NCI-H2171 treated with DMSO at 0.1 percent for 48 hours (cell line): ENCODE results near the gene ZFAND3.
"Not testable (repeated sequence)": the region's sequence is repeated elsewhere in the genome, so short reads cannot be mapped to it uniquely, and the experiment has no call there.

Source experiments
- DNase-seq: peaks from one replicate; lab custom pipeline; 2025; lab: John Stamatoyannopoulos, UW

ZFAND3 gene

DNA sequence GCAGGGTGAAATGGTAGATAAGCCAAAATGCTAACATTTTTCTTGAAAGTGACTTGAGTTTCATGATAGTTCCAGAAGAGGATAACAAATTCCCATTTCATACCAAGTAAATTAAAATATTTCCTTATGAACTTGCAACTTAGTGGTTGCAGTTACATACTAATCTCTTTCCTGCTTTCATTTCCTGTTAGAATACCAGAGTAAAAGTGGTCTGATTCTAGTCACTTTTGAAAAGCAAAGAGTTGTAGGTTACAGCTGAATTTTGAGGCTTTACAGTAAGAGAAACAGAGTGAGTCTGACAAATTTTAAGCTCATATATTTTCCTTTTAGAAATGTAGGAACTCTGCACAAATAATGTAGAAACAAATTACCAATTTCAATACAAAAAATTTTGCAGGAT, 117.4 kb downstream of the ZFAND3 start:
- DNase-seq, result no peak

DNA sequence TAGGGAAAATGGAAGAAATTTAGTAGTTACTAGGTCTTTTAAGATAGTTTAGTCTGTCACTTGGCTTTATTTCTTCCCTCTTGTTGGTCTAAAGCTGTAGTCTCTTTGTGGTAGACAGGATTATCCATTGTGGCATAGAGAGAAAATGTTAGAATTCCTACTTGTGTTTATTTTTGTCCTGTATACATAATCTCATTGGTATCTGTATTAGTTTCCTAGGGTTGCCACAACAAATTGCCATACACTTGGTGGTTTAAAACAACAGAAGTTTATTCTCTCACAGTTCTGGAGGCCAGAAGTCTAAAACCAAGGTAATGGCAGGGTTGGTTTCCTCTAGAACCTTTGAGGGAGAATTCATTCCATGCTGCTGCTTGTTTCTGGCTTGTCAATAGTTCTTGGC, 119.4 kb downstream of the ZFAND3 start:
- no peak for DNase-seq

DNA sequence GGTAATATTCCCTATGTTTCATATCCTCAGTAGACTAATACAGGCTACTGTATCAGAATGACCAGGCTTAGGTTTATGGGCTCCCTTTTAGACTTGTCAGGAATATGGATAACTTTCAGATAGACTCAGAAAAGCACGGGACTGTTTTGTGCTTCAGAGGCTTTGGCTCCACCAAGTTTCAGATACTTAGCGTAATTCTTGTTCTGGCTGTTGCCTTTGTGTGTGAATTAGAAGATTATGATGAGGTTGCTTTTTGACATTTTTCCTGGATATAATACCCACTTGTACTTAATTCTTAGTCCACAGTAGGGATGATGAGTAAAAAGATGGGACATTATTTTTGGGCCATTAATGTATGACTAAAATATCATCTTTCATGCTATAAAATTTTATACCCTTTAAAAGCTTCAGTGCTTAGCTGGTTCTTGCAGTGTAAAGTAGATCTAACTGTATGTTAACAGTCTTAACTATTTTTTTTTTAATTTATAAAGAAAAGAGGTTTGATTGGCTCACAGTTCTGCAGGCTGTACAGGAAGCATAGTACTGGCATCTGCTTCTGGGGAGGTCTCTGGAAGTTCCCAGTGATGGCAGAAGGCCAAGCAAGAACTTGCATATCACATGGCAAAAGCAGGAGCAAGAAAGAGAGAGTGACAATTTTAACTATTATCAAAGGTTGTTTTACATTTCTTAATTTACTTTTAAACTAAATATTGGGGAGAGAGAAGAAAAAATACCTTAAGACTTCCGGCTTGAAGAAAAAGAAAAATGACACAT, 120.7 kb downstream of the ZFAND3 start:
- DNase-seq, result peak; percentile 42

DNA sequence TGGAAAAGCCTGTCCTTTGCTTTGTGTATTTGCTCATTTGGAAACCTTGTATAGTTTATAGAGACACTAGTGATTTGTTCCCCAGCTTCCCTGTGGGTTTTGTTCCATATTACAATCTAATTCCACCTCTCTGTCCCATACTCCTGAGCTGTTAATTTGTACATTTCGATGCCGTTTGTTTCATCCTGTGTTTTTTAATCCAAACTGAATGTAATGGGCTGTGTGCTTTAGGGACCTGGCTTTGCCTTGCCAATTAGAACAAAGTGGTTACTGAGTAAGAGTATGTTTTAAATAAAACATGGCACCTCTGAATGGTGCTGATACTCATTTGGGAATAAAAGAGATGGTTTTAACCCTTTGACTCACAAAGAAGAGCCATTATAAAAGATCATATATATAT, 122.3 kb downstream of the ZFAND3 start:
- DNase-seq, result no peak

DNA sequence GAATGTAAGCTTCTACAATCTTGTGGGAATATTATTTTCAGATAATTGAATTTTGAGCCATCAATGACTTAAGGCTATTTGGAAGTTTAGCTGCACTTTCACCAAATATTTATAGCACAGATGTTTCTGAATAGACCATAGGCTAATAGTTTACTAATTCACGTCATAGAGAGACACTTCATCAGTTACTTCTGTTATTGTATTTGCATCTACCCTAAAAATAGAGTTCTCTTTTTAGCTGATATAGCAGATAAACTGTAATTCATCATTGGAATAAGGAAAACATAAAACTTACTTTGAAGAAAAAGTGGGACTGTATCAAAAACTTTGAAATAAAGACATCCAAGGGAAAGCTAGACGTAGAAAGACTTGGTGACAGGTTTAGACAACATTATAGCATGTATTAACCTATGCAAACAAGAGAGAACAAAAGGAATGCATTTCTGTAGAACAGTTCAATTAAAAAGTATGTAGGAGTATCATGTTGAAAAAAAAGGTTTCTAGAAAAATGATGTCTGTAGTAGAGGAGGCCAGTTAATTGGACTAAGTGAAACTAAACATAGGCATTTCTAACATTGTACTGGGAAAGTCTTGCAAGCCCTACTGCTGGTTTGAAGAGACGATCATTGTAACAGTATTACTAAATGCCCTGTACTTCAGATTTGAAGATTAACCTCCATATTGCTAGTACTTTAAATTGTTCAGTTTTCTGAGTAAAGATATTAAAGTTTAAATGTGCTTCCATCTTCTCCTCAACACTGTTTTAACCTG, 123.3 kb downstream of the ZFAND3 start:
- no peak for DNase-seq

DNA sequence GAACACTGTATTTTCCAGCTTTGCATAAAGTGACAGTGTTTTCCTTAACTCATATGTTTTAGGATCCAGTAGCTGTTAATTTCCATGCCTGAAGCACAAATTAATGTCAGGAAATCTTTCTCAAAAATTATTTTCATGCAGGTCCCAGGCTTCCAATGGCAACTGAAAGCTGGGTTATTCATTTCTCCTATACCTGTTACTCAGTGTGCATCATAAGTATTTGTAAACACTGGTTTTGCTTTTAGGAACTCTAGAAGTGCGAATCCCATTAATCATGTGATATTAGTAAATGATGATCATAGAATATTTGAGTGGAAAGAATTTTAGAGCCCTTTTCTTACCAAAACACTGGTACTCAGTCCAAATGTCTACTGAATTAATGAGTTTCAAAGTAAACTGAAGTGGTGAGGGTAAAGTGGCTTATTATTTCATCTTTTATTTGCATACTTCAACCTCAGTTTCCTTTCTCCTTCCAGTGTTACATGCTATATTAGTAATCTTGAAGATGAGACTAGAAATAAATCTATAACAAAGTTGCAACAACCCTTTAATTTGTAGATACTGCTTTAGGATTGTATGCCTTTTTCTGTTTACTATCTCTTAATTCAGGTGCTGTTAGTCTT, 124.0 kb downstream of the ZFAND3 start:
- no peak for DNase-seq

DNA sequence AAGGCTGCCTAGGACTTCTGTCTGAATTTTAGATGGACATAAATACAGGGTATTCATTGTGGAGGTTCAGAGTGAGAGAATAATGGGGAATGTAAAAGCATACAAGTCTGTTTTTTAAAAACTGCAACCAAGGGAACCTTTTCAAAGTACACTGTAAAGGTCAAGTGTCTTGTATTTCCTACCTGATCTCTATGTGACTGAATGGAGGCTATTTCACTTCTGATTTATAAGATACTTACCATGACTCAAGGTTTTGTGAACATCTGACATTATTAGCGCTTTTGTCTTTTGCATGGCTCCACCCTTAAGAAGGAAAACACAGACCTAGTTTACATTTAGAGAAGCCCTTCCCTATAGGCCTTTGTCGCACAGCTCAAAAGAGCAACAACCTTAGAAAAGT, 126.5 kb downstream of the ZFAND3 start:
- DNase-seq, result no peak

DNA sequence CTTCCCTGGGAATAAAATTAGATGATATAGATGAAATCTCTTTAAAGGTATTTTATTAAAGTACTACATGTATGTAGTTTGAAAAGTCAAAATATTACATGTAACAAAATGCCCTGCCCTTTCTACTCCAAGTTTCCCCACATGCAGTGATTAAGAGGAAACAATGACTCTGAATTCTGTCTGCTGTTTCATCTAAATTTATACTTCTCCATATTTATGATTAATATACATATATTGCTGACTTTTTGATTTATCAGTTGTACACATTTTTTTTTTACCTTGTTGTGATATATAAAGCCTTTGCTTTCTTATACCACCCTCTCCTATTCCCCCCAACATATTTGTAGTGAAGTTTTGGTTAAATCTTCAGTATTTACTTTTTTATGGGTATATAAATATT, 127.9 kb downstream of the ZFAND3 start:
- no peak for DNase-seq

DNA sequence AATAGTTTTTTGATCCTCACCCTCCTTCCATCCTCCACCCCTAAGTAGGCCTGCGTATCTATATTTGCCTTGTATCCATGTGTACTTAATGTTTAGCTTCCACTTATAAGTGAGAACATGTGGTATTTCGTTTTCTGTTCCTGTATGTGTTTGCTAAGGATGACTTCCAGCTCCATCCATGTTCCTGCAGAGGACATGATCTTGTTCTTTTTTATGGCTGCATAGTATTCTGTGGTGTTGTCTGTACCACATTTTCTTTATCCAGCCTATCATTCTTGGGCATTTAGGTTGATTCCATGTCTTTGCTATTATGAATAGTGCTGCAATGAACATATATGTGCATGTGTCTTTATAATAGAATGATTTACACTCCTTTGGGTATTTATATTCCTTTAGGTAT, 129.1 kb downstream of the ZFAND3 start:
- not testable (repeated sequence) for DNase-seq

DNA sequence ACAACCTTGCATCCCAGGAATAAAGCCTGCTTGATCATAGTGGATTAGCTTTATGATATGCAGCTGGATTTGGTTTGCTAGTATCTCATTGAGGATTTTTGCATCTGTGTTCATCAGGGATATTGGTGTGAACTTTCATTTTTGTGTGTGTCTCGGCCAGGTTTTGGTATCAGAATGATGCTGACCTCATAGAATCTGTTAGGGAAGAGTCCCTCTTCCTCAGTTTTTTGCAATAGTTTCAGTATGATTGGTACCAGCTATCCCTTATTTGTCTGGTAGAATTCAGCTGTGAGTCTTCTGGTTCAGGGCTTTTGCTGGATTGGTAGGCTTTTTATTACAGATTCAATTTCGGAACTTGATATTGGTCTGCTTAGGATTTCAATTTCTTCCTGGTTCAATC, 132.5 kb downstream of the ZFAND3 start:
- DNase-seq, result no peak

DNA sequence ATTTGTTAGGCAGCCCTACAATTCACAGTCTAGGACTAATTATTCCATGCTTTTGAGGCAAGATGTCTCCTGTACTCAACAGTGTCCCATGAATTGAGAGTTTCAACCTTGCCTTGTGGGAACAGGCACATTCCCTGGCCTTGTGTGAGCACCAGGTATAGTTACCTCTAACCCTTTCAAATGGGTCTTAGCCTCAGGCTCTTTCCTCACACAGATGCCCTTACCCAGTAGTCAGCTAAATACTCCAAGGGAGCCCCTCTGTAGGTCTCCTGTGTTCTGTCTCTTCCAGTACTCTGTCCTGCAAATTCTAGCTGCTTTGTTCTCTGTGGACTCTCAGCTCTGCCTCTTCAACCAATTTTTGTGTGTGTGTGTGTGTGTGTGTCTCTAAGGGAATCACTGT, 135.3 kb downstream of the ZFAND3 start:
- DNase-seq, result no peak

DNA sequence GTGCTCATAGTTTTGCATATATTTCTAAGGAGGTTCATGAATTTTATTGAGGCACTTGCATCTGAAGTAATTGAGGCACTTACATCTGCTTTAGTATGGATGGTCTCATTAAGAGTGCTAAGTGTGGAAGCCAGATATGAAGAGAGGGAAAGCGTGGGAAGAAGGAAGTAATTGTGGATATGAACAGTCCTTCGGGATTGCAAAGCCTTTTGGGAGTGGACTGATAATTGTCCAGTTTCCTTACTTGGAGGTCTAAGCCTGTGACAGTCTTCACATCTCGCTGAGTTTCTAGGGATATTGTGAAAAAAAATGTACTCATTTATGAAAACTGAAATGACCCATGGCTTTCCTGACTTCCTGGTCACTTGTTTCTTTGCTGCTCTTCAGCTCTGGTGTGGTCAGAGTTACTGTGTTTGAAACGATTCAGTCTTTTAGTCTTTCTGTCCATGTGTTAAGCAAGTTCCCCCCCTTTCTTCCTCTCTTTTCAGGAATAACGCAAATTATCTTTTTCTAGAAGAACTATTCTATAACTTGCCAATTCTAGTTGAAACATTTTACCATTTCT, 137.3 kb downstream of the ZFAND3 start:
- DNase-seq, result no peak

DNA sequence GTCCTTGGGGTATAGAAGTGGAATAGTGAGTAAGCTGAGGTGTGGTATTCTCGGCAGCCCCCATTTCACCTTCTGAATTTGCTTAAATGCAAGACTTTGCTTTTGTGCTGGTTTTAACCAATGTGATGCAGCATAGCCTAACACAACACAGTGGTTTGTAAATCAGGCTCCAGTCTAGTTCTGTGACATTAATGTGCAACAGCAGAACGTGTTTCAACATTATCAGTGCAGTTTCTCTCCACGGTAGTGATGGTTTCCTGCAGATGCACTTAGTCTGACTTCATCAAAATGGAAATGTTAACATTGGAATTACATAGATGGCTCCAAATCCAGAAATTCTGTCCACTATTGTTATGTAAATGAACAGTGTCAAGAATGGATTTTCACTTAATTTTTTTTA, 139.5 kb downstream of the ZFAND3 start:
- no peak for DNase-seq

DNA sequence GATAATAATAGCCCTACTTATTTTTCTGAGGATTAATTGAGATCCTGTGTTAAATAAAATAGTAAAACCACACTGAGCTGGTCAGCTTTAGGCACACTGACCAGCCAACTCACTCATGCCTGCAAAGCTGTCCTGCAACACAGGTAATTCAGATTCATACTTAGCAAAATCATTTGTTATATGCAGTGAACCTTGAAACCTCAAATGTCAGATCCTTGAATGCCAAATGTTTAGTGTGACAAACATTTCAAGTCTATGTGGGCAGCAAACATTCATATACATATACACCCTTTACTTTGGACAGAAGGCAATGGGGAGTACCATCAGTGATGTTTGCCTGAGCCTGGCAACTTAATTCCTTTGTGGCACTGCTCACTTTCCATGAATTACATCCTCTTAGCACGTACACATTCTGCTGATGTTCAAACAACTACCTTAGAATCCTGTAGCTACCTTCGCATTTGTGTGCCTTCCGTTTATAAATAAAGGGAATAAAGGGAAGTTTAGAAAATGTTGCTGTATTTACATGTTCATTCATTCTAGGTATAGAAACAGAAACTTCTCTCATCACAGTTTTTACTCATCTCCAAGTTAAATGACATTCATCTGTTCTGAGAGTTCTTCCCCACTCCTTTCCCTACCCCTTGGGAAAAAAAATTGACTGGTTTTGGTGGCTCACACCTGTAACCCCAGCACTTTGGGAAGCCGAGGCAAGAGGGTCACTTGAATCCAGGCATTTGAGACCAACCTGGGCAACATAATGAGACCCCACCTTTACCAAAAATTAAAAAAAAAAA, 140.8 kb downstream of the ZFAND3 start:
- DNase-seq, result no peak

DNA sequence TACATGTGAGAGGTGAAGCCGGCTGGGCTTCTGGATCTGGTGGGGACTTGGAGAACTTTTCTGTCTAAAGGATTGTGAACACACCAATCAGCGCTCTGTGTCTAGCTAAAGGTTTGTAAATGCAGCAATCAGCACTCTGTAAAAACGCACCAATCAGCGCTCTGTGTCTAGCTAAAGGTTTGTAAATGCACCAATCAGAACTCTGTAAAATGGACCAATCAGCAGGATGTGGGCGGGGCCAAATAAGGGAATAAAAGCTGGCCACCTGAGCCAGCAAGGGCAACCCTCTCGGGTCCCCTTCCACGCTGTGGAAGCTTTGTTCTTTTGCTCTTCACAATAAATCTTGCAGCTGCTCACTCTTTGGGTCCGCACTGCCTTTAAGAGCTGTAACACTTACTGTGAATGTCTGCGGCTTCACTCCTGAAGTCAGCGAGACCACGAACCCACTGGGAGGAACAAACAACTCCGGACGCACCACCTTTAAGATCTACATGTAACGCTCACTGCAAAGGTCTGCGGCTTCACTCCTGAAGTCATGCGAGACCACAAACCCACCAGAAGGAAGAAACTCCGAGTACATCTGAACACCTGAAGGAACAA, 143.1 kb downstream of the ZFAND3 start:
- DNase-seq, result not testable (repeated sequence)

DNA sequence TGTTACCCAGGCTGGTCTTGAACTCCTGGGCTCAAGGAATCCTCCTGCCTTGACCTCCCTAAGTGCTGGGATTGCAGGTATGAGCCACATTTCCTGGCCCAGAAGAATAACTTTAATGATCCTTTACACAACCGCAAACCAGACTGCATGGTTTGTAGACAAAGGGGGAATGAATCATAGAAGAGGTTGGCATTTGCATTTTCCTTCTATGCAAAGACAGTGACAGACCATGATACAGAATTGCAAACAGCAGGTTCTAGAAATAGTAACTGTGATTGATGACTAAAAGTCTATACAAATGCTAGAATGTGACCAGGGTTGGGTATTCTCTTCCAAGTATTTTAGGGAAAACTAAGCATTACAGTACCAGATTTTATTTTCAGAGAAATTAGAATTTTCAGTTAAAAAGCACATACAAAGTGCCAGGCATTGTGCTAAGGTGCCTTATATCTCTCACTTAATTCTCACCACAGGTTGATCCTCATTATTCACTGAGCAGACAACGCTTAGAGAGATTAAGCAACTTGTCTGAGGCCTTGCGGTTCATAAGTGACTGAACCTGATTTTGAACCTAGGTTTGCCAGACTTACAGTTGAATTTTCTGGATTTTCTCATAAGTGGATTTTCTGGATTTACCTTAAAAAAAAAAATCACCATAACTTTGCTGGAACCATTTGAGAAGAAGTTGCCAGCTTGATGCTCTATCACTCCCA, 146.6 kb downstream of the ZFAND3 start:
- DNase-seq, result no peak

DNA sequence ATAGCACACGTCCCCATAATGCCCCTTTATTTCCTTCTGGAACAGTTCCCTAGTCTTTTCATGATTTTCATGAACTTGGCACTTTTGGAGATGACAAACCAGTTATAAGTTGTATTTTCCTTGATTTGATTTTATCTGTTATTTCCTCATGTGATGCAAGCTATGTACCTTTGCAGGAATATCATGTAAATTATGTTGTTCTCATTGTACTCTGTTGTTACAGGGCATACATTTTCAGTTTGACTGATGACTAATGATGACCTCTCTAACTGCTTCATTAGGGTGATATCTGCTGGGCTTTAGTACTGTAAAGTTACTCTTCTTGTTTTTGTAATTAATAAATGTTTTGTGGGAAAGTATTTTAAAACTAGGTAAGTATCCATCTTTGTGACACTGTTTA, 147.3 kb downstream of the ZFAND3 start:
- no peak for DNase-seq

DNA sequence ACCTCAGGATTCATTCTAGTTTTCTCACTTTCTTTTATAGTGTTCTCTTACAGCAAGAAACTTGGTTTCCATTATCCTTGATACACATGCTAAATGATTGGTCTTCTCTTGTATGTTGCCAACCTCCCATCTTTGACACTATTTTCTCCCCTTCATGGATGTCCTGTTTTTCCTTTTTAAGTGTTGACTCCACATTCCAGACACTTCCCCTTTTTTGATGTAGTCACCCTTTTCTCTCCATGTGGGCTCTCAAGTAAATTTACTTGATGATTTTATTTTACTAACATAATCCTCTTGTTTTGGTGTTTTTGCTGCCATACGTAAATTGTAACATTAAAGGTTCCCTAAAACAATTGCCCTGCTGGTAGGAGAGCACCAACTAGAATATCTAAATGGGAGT, 148.1 kb downstream of the ZFAND3 start:
- DNase-seq, result no peak

DNA sequence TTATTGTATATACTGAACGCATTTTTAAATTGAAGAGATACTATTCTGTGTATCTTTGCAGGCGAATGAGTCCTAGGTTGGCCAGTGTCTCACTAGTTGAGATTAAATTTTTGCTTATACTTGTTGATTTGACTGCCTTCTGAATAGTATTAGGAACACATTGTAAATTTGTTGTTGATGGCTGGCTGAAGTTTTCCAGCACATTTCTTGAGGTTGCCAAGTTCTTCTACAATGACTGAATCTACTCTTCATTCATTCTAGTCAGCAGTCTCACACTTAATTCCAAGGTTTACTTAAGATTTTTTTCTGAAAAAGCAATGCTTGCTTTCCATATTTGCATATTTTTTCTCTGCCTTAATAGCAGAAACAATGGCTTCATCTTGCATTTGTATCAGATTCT, 151.7 kb downstream of the ZFAND3 start:
- DNase-seq, result no peak

DNA sequence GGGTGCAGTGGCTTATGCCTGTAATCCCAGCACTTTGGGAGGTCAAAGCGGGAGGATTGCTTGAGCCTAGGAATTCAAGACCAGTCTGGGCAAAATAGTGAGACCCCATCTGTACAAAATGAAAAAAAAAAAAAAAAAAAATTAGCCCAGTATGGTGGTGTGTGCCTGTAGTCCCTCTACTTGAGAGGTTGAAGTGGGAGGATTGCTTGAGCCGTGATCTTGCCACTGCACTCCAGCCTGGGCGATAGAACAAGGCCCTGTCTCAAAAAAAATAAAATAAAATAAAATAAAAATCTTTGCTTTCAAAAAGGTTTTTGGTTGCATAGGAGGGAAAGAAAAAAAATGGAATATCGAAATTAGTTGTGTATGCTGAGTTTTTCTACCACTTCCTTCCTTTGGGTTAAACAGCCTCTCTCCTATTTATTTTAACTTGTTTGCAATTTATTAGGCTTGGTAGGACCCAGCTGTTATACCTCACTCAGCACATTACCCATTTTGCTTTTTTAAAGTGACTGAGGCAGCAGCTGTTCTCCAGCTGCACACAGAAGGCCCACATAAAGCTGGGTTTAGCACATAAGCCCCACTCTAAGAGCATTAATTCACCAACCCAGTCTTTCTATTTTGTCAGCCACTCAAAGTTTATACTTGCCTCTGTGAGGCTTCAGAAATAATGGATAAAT, 152.3 kb downstream of the ZFAND3 start:
- no peak for DNase-seq
